Omental fat pad (tissue), 4 donors: ENCODE measurements around the gene SH3GL2. TPM values are rescaled to one million over a fixed set of nuclear protein-coding genes. Genes with fewer than 3 reads are reported as not detected.

Experiments
- ATAC-seq: fragments of 150-250 bp; one replicate; pipeline ENCODE4 v1.9.1; 2016; ENCODE audit warnings: mild to moderate bottlenecking, moderate library complexity; ENCODE audit not compliant: low FRiP score
- DNase-seq: peaks from one replicate; pipeline ENCODE4 v3.0.0-alpha.2; 2019; ENCODE audit warnings: low spot score
- total RNA-seq, 4 donors: library from RNA; depleted of rRNA; stranded (reverse); fragments of >200 nt; gene quantifications; one replicate each; pipeline ENCODE4 v1.1.0, GENCODE V29; 2016
- TF ChIP-seq, protein P1 (sequence below), 3 donors: fragments of 450-650 bp; IDR thresholded peaks; one replicate each; pipeline ENCODE4 v1.5.1; 2016 to 2017; ENCODE audit warnings: antibody characterized with exemption in 3 of 3, mild to moderate bottlenecking in 3 of 3, moderate library complexity in 2 of 3

SH3GL2 gene
- total RNA-seq, 4 donors from 2014 or later: 0.24 to 0.56 TPM; not detected in 2

DNA sequence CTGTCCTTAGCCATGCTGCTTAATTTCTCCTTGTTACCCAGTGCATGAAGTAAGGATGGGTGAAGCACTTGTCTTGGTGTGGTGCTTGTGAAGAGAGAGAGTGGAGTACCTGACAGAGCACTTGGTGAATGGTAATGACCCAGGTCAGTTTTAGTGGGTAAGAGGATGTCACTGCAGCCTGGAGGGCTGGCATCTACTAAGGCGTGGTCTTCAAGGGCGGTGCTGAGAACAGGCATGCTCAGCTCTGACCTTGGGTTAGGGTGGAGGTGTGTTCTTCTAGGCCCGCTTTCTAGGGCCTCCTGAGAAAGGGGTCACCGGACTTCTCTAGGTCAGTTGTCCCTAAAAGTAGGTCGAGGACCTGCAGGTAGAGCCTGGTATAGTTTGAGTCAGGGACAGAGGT, 25.7 kb downstream of the SH3GL2 start:
- TF ChIP-seq, protein P1, sequence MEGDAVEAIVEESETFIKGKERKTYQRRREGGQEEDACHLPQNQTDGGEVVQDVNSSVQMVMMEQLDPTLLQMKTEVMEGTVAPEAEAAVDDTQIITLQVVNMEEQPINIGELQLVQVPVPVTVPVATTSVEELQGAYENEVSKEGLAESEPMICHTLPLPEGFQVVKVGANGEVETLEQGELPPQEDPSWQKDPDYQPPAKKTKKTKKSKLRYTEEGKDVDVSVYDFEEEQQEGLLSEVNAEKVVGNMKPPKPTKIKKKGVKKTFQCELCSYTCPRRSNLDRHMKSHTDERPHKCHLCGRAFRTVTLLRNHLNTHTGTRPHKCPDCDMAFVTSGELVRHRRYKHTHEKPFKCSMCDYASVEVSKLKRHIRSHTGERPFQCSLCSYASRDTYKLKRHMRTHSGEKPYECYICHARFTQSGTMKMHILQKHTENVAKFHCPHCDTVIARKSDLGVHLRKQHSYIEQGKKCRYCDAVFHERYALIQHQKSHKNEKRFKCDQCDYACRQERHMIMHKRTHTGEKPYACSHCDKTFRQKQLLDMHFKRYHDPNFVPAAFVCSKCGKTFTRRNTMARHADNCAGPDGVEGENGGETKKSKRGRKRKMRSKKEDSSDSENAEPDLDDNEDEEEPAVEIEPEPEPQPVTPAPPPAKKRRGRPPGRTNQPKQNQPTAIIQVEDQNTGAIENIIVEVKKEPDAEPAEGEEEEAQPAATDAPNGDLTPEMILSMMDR (IDR thresholded peaks at IDR 0.05): no peak
- DNase-seq: no peak
- no peak for ATAC-seq

DNA sequence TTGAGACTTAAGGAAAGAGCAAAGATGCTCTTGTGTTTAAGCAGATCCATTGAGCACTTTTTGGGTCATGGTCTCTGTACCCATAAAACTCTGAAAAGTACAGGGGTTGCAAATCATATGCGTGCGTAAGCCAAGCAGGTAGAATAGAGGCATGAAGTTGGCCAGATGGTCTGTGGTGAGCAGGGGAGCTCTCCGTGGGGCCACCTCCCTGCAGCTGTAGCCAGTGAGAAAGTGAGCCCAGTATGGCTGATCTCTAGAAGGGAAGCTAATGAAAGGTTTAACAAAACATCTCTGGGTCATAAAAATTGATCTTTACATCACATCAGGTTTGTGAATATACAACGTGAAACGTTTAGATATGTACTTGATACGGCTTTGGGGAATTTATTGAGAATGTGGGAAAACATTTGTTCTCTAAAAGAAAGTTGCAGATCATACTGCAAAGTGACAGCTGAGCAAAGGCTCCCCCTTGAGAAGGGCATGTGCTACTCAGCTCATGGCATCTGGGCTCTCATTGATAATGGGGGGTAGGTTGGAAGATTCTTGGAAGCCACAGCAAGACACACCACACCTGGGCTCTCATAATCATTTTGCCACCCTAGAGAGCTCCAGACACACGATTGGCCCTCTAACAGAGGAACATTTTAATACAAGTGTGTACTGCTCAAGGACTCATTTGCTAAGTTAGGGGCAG, 30.6 kb downstream of the SH3GL2 start:
- ATAC-seq (no peak), DNase-seq (no peak)
- TF ChIP-seq, protein P1 (IDR thresholded peaks at IDR 0.05): no peak

DNA sequence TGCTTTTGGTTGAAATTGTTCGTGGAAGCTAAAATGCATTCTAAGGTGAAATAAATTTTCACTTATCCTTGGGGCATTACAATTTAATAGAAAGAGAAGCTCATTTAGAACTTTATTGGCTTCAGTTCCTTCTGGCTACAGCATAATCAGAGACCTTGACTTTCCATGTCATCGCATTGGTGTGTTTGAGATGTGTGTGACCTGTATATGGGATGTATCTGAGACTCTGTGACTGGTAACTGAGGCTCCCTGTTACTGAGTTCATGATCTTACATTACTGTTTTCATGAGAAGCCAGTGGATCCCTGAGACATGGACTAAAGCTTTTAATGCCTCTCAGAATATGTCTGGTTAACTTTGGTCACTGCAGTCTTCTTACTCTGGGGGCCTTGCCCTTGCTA, 32.5 kb downstream of the SH3GL2 start:
- ATAC-seq: no peak
- TF ChIP-seq, protein P1 (IDR thresholded peaks at IDR 0.05): no peak
- DNase-seq: no peak

DNA sequence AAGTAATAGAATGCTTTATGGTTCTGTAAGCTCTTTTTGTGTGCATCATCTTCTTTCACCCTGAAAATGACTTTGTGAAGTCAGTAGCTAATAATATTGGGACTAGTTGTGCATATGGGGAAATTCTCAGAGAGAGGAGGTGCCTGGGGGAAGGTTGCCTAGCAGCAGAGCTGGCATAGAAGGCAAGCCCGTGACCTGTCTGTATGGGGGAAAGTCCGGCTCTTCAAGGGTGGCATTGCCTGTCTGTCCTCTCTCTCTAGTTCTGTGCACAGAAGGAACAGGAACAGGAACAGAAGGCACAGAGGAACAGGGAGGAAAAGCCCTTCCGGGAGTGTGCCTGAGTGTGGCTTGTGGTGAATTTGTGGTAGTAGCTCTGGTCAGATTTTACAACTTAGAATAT, 33.1 kb downstream of the SH3GL2 start:
- DNase-seq: no peak
- no peak for ATAC-seq
- TF ChIP-seq, protein P1 (IDR thresholded peaks at IDR 0.05): no peak

DNA sequence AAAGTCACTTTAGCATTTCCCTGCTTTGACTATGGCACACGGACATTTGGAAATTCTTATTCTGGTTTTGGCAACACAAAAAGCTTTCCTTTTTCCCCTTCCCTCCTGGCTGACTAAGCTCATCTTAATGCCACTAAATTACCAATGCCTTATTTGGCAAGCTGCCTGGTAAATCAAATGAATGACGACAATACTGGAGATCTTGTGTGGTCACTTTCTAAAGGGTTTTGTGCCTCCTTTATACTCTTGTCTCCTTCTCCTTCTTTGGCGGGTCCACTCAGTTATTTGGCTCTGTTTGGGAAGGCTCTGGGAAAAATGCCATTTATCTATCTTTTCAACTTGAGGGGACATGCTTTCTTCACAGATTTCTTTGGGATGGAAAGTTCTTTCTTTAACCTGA, 34.9 kb downstream of the SH3GL2 start:
- no peak for ATAC-seq
- no peak for DNase-seq
- TF ChIP-seq, protein P1 (IDR thresholded peaks at IDR 0.05): no peak

DNA sequence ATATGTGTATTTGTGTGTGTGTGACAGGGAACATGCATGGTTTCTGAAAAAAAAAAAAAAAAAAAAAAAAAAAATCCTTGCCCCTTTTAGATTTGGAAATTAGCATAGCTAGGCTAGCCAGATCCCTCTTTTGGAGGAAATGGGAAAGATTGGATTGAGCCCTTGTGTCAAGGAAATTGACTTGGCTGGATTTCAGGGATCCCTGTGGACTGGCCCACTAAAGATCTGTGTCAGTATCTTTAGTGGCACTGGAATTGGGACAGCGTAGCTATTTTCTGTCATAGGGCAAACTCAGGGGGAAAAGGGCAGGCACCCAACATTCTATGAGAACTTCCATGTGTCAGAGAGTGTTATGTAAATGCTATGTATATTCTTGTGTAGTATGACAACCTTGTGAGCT, 35.4 kb downstream of the SH3GL2 start:
- ATAC-seq: no peak
- TF ChIP-seq, protein P1 (IDR thresholded peaks at IDR 0.05): no peak

DNA sequence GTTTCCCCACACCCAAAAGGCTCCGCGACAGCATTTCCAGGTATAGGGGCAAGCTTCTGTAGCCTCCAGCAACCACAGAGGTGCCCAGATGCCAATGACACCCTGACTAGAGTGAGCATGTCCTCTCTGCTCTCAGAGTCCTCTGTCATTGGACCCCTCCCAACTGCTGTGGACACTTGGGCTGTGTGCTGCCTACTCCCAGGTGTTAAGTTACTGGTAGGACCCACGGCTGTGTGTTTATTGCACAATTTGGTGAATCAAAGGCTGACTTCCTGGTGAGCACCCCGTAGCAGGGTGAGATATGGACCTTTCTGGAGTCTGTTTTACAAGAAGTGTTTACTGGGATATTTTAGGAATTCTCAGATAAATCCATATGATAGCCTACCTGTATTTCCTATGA, 36.0 kb downstream of the SH3GL2 start:
- DNase-seq (no peak), ATAC-seq (no peak)
- TF ChIP-seq, protein P1 (IDR thresholded peaks at IDR 0.05): no peak

More for the DNA sequence above, 35.4 kb downstream of the SH3GL2 start:
- no peak for DNase-seq
